ENCODE results near the gene CAND2.

GRCh38 chr3:12856626-12857025, 60.1 kb downstream of the CAND2 start:
- no peak for TF ChIP-seq CTCF (IDR thresholded peaks at IDR 0.05)
- TF ChIP-seq POLR2A (IDR thresholded peaks at IDR 0.05), result no peak
